ENCODE results near the gene DOC2A.

- TF ChIP-seq CTCF (IDR thresholded peaks at IDR 0.05; ENCODE audit: low read length) (no peak), EZH2 (IDR thresholded peaks at IDR 0.05; ENCODE audit: borderline replicate concordance, low read length) (no peak)
Measured at GRCh38 chr16:29961127-29961478, 49.7 kb downstream of the DOC2A start.
